ENCODE data around the gene KCNQ1. TPM values are rescaled to one million over a fixed set of nuclear protein-coding genes. Genes with fewer than 3 reads are reported as not detected.

KCNQ1 gene
- total and polyA plus RNA-seq, 9 of the 15 experiments (the other 6 are each of a cell fraction or from before 2014, with no cell fraction given), result 0.44 TPM; not detected in 8

DNA sequence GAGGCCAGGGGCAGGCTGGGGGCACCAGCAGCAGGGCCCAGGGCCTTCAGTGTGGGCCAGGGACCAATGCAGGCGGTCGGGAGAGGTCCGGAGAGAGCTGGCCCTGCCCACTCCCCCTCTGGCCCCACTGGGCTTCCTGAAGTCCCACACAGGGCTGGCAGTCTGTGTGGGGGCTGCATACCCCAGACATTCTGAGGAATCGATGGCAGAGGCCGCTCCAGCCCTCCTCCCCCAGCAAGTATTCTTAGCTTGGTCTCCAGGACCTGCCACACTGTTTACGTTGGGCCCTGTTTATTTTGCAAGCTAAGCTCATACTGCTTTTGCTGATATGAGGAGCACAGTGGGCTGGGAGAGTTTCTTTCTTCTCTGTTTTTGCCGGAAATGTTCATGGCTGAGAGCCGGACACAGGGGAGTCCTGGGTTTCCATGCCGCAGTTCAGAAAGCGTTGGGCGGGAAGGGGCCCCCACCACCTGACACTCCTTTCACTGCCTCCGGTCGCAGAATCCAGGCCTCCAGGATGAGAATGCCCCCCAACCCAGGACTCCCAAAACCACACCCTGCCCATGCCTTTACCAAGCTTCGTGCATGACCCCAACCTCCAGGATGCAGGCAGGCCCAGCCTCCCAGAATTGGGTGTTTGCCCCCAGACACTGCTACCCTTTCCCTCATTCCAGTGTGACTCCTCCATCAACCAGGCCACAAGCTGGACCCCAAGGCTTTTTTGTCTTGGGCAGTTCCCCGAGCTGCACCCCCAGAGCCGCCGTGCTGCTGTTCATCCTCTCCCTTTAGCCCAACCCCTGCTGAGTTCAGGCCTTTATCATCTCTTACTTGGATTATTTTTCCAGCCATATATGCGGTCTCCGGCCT is 336.8 kb downstream of the KCNQ1 start (continued):
- TF ChIP-seq, protein P1, sequence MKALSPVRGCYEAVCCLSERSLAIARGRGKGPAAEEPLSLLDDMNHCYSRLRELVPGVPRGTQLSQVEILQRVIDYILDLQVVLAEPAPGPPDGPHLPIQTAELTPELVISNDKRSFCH (CRISPR knock-in tag; IDR thresholded peaks at IDR 0.05), result no peak
- TF ChIP-seq, protein P1 (tag; IDR thresholded peaks at IDR 0.05), result peak; percentile 55
- TF ChIP-seq ETV1 (tag; conservative IDR thresholded peaks at IDR 0.05; ENCODE audit: low read depth) (0 out of 2 replicates have a peak, but pooled peaks have one; percentile 15), HNRNPLL (IDR thresholded peaks at IDR 0.05; ENCODE audit: low read depth, low read length, poor library complexity, severe bottlenecking) (peak; percentile 43), ZNF197 (CRISPR knock-in tag; IDR thresholded peaks at IDR 0.05; ENCODE audit: low read depth) (0 out of 2 replicates have a peak, but pooled peaks have one; percentile 29), ZBTB11 (CRISPR knock-in tag; IDR thresholded peaks at IDR 0.05) (peak in 1 of 3 experiments; percentile 39; a peak in 1 of 6 replicates), ZNF584 (CRISPR knock-in tag; IDR thresholded peaks at IDR 0.05; ENCODE audit: low read depth) (0 out of 2 replicates have a peak, but pooled peaks have one; percentile 49), ZNF41 (CRISPR knock-in tag; conservative IDR thresholded peaks at IDR 0.05) (peak; percentile 57; the same call in 1 of the 2 replicates)
